ENCODE results near the gene PIK3R6. TPM values are rescaled to one million over a fixed set of nuclear protein-coding genes. Genes with fewer than 3 reads are reported as not detected.

PIK3R6 gene
- total and polyA plus RNA-seq, 8 donors, result 1.6 to 4.3 (median 2.0) TPM

DNA sequence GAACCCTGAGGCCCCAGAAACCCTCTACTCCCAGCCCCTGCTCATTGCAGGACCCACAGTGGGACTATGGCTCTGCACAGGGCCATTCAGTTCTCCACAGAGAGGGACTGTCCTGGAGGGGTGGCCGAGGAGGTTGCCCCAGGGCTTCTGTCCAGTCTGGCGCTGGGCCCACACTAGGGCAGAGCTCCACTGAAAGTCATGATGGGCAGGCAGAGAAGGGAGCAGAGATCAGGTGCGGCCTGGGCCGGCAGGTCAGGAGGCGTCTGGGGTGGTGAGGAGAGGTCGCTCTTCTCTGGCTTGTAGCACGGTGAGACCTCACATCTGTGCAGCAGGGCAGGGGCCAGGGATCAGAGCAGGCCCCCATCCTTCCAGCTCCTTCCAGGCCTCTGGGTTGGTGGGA is 13.0 kb upstream of the PIK3R6 start:
- Histone ChIP-seq H3K36me3 (peaks cover 0 to 76% of the 10 kb centered on the region in 2 donors), H3K27me3 (peaks cover under 1 to 12% of the 10 kb centered on the region in 2 donors), H3K9me3 (no peaks in the 10 kb centered on the region), H3K4me3 (no peak overlapping the region), H3K27ac (no peak overlapping the region), H3K4me1 (no peaks in the 10 kb centered on the region)
- DNase-seq (no peak), ATAC-seq (no peak)
- TF ChIP-seq, protein P1, sequence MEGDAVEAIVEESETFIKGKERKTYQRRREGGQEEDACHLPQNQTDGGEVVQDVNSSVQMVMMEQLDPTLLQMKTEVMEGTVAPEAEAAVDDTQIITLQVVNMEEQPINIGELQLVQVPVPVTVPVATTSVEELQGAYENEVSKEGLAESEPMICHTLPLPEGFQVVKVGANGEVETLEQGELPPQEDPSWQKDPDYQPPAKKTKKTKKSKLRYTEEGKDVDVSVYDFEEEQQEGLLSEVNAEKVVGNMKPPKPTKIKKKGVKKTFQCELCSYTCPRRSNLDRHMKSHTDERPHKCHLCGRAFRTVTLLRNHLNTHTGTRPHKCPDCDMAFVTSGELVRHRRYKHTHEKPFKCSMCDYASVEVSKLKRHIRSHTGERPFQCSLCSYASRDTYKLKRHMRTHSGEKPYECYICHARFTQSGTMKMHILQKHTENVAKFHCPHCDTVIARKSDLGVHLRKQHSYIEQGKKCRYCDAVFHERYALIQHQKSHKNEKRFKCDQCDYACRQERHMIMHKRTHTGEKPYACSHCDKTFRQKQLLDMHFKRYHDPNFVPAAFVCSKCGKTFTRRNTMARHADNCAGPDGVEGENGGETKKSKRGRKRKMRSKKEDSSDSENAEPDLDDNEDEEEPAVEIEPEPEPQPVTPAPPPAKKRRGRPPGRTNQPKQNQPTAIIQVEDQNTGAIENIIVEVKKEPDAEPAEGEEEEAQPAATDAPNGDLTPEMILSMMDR (IDR thresholded peaks at IDR 0.05), result no peak
- intact Hi-C loops (cut with DNase I), result no loop called here

DNA sequence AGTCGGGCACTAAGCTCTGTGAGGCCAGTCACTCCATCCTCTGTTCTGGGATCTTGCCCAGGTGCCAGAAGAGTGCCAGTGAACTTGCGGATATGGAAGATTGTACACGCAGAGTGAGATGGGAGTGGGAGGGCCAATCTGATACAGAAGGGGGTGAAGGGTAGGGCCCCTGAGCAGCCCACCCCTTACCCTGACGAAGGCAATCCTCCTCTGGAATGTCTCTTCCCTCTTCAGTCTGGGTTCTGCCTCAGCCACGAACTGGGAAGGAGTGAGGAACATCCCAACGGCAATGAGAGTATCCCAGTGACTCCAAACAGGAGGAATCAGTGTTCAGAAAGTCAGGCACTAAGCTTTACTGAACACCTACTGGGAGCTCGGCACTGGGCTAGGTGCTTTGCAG is 11.9 kb upstream of the PIK3R6 start:
- no peak for ATAC-seq
- no peak overlapping the region for H3K27ac ChIP-seq
- H3K4me1 ChIP-seq, result no peaks in the 10 kb centered on the region
- no peak for DNase-seq
- intact Hi-C loops (cut with DNase I), result no loop called here
- H3K9me3 ChIP-seq, result no peaks in the 10 kb centered on the region
- TF ChIP-seq, protein P1 (IDR thresholded peaks at IDR 0.05), result no peak
- peaks cover 0 to 69% of the 10 kb centered on the region in 2 donors for H3K36me3 ChIP-seq
- H3K4me3 ChIP-seq, result no peak overlapping the region
- peaks cover 5 to 21% of the 10 kb centered on the region in 2 donors for H3K27me3 ChIP-seq

DNA sequence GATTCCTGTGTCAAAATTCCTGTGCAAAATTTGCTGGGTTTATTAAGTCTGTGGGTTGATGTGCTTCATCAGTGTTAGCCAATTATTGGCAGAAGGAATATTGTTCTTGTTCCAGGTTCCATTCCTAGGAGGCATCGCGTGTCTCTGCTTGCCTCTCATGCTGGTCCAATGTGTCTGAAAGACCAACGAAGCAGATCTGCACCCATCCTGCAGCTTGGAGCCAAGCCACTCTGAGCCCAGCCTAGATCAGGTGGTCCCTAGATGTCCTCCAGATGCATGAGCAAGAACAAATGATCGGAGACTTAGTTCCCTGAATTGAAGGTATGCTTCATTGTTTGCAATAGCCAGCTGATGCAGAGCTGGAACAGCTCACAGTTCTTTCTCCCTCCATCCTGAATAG is 10.5 kb upstream of the PIK3R6 start:
- ATAC-seq, result no peak
- Histone ChIP-seq H3K9me3 (no peaks in the 10 kb centered on the region), H3K27me3 (peaks cover 13 to 35% of the 10 kb centered on the region in 2 donors), H3K27ac (no peak overlapping the region), H3K4me3 (no peak overlapping the region), H3K36me3 (peaks cover 0 to 54% of the 10 kb centered on the region in 2 donors), H3K4me1 (peaks cover 0 to 4% of the 10 kb centered on the region in 2 donors)
- DNase-seq, result no peak
- intact Hi-C loops (cut with DNase I), result no loop called here
- TF ChIP-seq, protein P1 (IDR thresholded peaks at IDR 0.05), result no peak

DNA sequence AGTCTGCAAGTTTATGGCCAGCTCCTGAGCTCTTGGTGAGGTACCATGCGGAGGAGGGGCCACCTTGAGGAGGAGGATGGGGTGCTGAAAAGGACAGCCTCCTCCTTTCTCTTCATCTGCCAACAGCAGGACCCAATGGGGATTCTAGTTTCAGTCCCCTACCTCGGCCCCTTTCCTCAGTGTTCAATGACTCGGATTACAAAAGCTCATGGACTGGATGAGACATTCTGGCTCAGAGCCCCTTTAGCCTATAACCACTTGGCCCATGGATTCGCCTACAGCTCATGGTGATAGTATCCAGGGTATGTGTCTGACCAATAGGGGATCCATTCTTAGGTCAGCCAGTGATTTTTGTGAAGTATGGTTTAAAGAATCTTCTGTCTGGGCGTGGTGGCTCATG is 8.5 kb upstream of the PIK3R6 start:
- H3K27me3 ChIP-seq, result peaks cover 13 to 47% of the 10 kb centered on the region in 2 donors
- DNase-seq, result no peak
- TF ChIP-seq, protein P1 (IDR thresholded peaks at IDR 0.05), result no peak
- H3K4me1 ChIP-seq, result peaks cover 0 to 8% of the 10 kb centered on the region in 2 donors
- no peak for ATAC-seq
- no peak overlapping the region for H3K4me3 ChIP-seq
- intact Hi-C loops (cut with DNase I), result no loop called here
- H3K36me3 ChIP-seq, result peaks cover 0 to 34% of the 10 kb centered on the region in 2 donors
- no peaks in the 10 kb centered on the region for H3K9me3 ChIP-seq
- H3K27ac ChIP-seq, result no peak overlapping the region

DNA sequence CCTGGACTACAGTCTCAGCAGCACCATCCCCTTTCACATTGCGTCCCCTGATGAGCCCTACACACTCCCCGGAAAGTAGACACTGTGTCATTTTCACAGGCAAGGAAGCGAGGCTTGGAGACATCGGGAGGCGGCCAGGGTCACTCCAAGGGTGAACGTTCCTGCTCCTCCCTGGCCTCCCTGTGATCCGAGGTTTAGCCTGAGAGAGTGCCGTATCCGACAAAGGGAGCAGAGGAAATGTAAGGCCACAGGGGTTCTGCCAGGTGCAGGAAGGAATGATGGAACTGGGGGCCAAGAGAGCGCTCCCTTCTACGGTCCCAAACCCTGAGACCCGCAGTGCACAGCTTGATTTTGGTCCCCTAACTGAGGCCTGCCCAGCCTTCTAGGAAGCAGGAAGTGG is 8.0 kb upstream of the PIK3R6 start:
- TF ChIP-seq, protein P1 (IDR thresholded peaks at IDR 0.05), result no peak
- intact Hi-C loops (cut with DNase I), result no loop called here
- H3K4me1 ChIP-seq, result peaks cover 0 to 8% of the 10 kb centered on the region in 2 donors
- no peaks in the 10 kb centered on the region for H3K9me3 ChIP-seq
- no peak for DNase-seq
- no peak overlapping the region for H3K27ac ChIP-seq
- H3K27me3 ChIP-seq, result peaks cover 13 to 50% of the 10 kb centered on the region in 2 donors
- peaks cover 0 to 29% of the 10 kb centered on the region in 2 donors for H3K36me3 ChIP-seq
- H3K4me3 ChIP-seq, result no peak overlapping the region
- ATAC-seq, result no peak

Data from left lung (tissue), 10 donors.